ENCODE results near the gene FAM53C. TPM values are rescaled to one million over a fixed set of nuclear protein-coding genes. Genes with fewer than 3 reads are reported as not detected.

FAM53C gene
- total RNA-seq, 1 experiment from 2014 or later = 33.3 TPM

- H3K27me3 ChIP-seq (replicated peaks; ENCODE audit: control insufficient read depth, insufficient read depth, low read length) = no peaks in the 10 kb centered on the region
- H3K36me3 Mint-ChIP-seq (ENCODE audit: insufficient read depth, unreplicated experiment) = peaks cover 11% of the 10 kb centered on the region
- H3K9me3 Mint-ChIP-seq (ENCODE audit: unreplicated experiment) = no peaks in the 10 kb centered on the region
- TSS peak; percentile 74 for BruUV-seq (replicated peaks)
- H3K27me3 Mint-ChIP-seq (ENCODE audit: insufficient read depth, unreplicated experiment) = no peaks in the 10 kb centered on the region
- H3K4me3 Mint-ChIP-seq (ENCODE audit: unreplicated experiment) = peak overlapping the region; percentile 95
- H3K4me3 ChIP-seq (ENCODE audit: low read depth, low read length) = peak overlapping the region; percentile 69
- ChIA-PET POLR2A (interaction anchor here (1.1 to 1.6 kb wide), 3 partner anchors 22 to 152 kb away, joined by 9 to 26 read pairs (median 12); partner anchors contain the start of genes BRD8, CDC23, KDM3B and KIF20A), CTCF (interaction anchor here (0.6 to 3.1 kb wide), 6 partner anchors 21 to 197 kb away, joined by 3 to 44 read pairs (median 4); partner anchors contain the start of gene KDM3B)
- H3K4me1 Mint-ChIP-seq (ENCODE audit: low read depth, unreplicated experiment) = no peaks in the 10 kb centered on the region
- H3K4me1 ChIP-seq = no peaks in the 10 kb centered on the region
- TF ChIP-seq CTCF (IDR thresholded peaks at IDR 0.05; ENCODE audit: insufficient read depth in 1 of 2, low read depth in 1 of 2, low read length in 1 of 2, severe bottlenecking in 1 of 2, unreplicated experiment in 1 of 2) = no peak
- intact Hi-C loops (cut with micrococcal nuclease; ENCODE audit: unreplicated experiment) = loop anchor here (2.0 to 5.0 kb wide), 2 partner anchors 119 to 152 kb away; partner anchors contain the start of genes BRD8, CDC23 and KIF20A
- peak overlapping the region; percentile 82 for H3K27ac Mint-ChIP-seq (ENCODE audit: unreplicated experiment)
- DNase-seq = no peak
- no peaks in the 10 kb centered on the region for H3K36me3 ChIP-seq (ENCODE audit: control insufficient read depth, insufficient read depth, low read length)
- no peaks in the 10 kb centered on the region for H3K9me3 ChIP-seq
Measured at GRCh38 chr5:138330813-138331448, 7.1 kb upstream of the FAM53C start.

DNA sequence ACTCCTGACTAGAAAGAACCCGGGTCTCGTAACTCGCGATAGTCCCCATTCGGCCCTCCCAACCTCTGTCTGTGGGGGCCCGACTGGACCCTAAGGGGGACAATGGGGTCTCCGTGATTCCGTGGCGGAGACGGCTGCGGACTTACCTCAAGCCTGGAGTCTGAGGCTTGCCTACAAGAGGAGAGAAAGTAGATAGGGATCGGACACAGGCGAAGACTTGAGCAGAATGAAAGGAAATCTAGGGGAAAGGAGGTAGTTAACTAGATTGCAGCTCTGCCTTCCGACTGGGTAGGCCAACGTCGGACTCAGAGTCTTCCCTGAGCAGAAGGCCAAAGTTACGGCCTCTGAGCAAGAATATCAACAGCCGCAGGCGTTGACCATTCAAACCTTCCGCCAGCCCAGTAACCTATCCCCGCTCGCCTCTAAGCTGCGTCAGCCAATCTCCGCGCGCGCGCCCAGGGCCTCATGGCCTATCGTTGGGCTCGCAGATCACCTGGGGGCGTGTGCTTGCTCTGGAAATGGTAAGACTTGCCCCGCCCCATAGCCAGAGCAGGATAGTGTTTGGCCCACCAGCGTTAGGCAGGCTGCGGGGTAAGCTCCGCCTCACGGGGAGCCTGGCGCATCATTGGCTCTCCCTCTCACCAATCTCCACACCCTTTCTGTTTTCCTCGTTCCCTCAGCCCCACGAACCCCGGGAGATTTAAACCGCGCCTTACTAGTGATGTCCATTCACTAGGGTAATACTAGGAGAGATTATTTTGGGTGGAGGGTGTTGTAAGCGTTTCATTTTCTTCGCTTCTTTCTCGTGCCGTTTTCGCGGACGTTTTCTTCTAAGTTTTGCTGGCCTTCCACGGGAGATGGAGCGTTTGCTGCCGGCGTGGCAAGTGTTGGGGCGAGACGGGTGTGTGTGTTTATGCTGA, 6.4 kb upstream of the FAM53C start, which contains the start of gene CDC25C:
TSS of gene CDC25C (minus strand) at position 356 of the 920 bp plus-strand sequence. CDS start 624 bp downstream, outside the sequence.
- DNase-seq = peak; percentile 98 to 99
- H3K36me3 ChIP-seq (ENCODE audit: control insufficient read depth, insufficient read depth, low read length) = no peaks in the 10 kb centered on the region
- ChIA-PET POLR2A (interaction anchor here (0.6 to 1.6 kb wide), 10 partner anchors 19 to 1108 kb away, joined by 3 to 26 read pairs (median 4); partner anchors contain the start of genes BRD8, CDC23, DNAJC18 and ETF1), CTCF (interaction anchor here (0.6 to 3.1 kb wide), 8 partner anchors 20 to 198 kb away, joined by 3 to 44 read pairs (median 4); partner anchors contain the start of gene KDM3B)
- no TSS peak for BruUV-seq (replicated peaks)
- Mint-ChIP-seq H3K4me3 (ENCODE audit: unreplicated experiment) (peak within 1 kb of the TSS; percentile 95), H3K36me3 (ENCODE audit: insufficient read depth, unreplicated experiment) (peaks cover 9% of the 10 kb centered on the region), H3K9me3 (ENCODE audit: unreplicated experiment) (no peaks in the 10 kb centered on the region), H3K4me1 (ENCODE audit: low read depth, unreplicated experiment) (peaks cover under 1% of the 10 kb centered on the region), H3K27me3 (ENCODE audit: insufficient read depth, unreplicated experiment) (no peaks in the 10 kb centered on the region), H3K27ac (ENCODE audit: unreplicated experiment) (peak within 1 kb of the TSS; percentile 82)
- intact Hi-C loops (cut with micrococcal nuclease; ENCODE audit: unreplicated experiment) = loop anchor here (2.0 to 5.0 kb wide), 2 partner anchors 119 to 153 kb away; partner anchors contain the start of genes BRD8, CDC23 and KIF20A
- H3K4me1 ChIP-seq = no peaks in the 10 kb centered on the region
- H3K9me3 ChIP-seq = no peaks in the 10 kb centered on the region
- no peaks in the 10 kb centered on the region for H3K27me3 ChIP-seq (replicated peaks; ENCODE audit: control insufficient read depth, insufficient read depth, low read length)
- no peak for TF ChIP-seq CTCF (IDR thresholded peaks at IDR 0.05; ENCODE audit: insufficient read depth in 1 of 2, low read depth in 1 of 2, low read length in 1 of 2, severe bottlenecking in 1 of 2, unreplicated experiment in 1 of 2)
- H3K4me3 ChIP-seq (ENCODE audit: low read depth, low read length) = peak within 1 kb of the TSS; percentile 69

All from Caco-2 (cell line).